Measurements from ENCODE around the gene UGGT2. TPM values are rescaled to one million over a fixed set of nuclear protein-coding genes. Genes with fewer than 3 reads are reported as not detected.
"Not testable (repeated sequence)": the region's sequence is repeated elsewhere in the genome, so short reads cannot be mapped to it uniquely, and the experiment has no call there.

UGGT2 gene
- total RNA-seq, 1 donor from 2014 or later: 12.9 TPM

DNA sequence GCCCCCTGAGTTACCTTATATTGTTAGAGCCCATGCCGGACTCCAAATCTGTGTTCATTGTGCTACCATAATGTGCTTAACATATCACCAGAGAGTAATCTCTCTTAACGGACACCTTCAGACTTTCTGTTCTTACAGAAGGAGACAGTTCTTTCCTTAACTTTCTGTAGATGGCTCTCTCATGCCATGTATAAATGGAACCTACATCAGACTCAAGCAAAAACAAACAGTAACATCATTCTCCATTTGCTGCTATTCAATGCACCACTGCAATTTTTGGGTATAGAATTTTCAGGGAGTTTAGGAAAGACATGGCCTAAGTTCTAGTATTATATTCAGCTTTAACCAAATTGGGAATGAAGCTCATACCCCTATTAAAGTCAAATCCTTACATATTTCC is 12.6 kb upstream of the UGGT2 start:
- DNase-seq (no peak), ATAC-seq (no peak)
- intact Hi-C loops (cut with micrococcal nuclease): no loop called here

DNA sequence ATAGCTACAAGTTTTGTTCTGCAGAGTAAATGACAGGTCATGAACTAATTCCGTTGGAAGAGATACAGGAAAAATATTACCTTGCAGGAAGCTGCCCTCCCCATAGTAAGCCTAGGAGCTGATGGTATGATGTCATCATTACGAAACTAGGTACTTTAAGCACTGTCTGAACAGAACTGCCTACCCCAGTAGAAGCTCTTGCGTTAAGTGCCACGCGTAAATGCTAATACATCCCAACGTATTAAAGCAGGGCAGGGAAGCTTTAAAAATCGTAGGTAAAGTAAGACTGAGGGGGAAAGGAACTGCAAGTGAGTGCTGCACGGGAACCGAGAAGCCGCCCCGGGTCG is 572 bp downstream of the UGGT2 start:
- intact Hi-C loops (cut with micrococcal nuclease): no loop called here
- ATAC-seq (peak; percentile 55), DNase-seq (no peak)

DNA sequence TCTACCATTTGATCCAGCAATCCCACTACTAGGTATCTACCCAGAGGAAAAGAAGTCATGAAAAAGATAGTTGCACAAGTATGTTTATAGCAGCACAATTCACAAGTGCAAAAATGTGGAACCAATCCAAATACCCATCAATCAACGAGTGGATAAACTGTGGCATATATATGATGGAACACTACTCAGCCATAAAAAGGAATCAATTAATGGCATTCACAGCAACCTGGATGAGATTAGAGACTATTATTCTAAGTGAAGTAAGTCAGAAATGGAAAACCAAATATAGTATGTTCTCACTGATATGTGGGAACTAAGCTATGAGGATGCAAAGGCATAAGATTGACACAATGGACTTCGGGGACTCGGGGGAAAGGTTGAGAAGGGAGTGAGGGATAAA is 1.3 kb downstream of the UGGT2 start:
- DNase-seq; intact Hi-C loops (cut with micrococcal nuclease); ATAC-seq: not testable (repeated sequence)

DNA sequence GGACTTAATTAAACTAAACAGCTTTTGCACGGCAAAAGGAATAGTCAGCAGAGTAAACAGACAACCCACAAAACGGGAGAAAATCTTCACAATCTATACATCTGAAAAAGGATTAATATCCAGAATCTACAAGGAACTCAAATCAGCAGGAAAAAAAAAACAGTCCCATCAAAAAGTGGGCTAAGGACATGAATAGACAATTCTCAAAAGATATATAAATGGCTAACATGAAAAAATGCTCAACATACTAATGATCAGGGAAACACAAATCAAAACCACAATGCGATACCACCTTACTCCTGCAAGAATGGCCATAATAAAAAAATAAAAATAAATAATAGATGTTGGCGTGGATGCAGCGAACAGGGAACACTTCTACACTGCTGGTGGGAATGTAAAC is 1.7 kb downstream of the UGGT2 start:
- intact Hi-C loops (cut with micrococcal nuclease); DNase-seq; ATAC-seq: not testable (repeated sequence)

DNA sequence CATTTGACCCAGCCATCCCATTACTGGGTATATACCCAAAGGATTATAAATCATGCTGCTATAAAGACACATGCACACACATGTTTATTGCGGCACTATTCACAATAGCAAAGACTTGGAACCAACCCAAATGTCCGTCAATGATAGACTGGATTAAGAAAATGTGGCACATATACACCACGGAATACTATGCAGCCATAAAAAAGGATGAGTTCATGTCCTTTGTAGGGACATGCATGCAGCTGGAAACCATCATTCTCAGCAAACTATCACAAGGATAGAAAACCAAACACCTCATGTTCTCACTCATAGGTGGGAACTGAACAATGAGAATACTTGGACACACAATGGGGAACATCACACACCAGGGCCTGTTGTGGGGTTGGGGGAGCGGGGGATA is 2.2 kb downstream of the UGGT2 start:
- intact Hi-C loops (cut with micrococcal nuclease); ATAC-seq; DNase-seq: not testable (repeated sequence)

DNA sequence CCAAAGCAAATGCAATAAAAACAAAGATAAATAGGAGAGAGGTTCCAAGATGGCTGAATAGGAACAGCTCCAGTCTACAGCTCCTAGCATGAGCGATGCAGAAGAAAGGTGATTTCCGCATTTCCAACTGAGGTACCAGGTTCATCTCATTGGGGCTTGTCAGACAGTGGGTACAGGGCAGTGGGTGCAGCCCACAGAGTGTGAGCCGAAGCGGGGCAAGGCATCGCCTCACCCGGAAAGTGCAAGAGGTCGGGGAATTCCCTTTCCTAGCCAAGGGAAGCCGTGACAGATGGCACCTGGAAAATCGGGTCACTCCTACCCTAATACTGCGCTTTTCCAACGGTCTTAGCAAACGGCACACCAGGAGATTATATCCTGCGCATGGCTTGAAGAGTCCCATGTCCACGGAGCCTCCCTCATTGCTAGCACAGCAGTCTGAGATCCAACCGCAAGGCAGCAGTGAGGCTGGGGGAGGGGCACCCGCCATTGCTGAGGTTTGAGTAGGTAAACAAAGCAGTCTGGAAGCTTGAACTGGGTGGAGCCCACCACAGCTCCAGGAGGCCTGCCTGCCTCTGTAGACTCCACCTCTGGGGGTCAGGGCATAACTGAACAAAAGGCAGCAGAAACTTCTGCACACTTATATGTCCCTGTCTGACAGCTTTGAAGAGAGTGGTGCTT is 6.6 kb downstream of the UGGT2 start:
- intact Hi-C loops (cut with micrococcal nuclease); ATAC-seq; DNase-seq: not testable (repeated sequence)

DNA sequence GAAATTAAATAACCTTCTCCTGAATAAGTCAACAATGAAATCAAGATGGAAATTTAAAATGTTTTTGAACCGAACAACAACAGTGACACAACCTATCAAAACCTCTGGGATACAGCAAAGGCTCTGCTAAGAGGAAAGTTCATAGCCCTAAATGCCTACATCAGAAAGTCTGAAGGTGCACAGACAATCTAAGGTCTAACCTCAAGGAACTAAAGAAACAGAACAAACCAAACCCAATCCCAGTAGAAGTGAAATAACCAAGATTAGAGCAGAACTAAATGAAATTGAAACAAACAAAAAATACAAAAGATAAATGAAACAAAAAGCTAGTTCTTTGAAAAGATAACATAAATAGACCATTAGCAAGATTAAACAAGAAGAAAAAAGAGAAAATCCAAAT is 9.0 kb downstream of the UGGT2 start:
- DNase-seq (no peak), ATAC-seq (no peak)
- intact Hi-C loops (cut with micrococcal nuclease): no loop called here

DNA sequence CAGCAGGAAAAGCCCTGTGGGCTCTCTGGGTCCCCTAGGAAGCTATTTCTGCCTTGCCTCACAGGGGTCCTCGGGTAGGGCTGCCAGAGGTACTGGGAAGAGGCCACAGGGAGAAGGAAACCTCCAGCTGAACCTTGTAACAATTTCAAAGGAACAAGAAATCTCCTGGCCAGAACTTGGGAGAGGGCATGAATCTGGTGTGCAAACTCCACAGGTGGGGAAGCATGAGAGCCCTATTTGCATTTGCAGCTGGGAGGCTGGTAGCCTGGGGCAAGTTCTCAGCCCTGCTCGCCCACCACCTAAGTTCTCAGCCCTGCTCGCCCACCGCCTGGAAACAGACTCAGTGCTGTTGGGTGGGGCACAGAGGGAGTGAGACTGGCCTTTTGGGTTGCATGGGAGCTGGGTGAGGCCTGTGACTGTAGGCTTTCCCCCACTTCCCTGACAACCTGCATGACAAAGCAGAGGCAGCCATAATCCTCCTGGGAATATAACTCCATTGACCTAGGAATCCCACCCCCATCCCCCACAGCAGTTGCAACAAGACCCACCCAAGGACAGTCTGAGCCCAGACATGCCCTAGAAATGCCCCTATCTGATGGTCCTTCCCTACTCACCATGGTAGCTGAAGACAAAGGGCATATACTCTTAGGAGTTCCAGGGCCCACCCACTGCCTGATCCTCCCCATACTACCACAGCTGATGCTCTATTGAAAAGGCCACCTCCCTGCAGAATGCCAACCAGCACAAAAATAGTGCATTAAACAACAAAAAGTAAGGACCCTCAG is 11.7 kb downstream of the UGGT2 start:
- no peak for DNase-seq
- intact Hi-C loops (cut with micrococcal nuclease): no loop called here
- no peak for ATAC-seq

DNA sequence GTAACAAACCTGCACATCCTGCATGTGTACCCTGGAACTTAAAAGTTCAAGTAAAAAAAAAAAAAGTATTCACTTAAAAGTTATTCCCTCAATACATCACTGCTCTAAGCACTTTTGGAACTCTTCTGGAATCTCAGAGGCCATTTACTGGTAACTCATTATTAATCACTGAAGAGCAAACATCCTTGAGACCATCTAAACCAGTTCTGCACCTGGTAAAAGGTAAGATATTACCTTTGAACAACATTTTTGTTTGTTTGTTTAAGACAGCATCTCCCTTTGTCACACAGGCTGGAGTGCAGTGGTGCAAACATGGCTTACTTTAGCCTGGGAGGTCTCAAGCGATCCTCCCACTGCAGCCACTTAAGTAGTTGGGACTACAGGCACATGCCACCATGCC is 16.7 kb downstream of the UGGT2 start:
- intact Hi-C loops (cut with micrococcal nuclease): no loop called here

DNA sequence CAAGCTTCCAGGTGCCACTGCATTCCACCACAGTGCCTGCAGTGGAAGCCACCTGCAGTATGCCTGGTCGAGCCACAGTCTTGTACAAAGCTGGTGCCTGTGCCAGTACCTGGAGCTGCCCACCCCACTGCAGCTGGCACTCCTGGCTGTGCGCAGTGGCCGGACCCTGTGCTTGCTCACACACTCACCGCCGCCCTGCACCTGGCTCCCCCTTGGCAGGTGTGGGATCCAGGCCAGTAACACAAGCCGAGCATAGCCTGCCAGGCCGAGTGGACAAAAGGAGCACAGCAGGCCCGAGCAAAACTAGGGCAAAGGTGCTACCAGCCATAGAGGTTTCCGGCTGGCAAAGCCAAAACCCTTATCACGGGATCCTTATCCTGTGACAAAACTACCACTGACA is 18.5 kb downstream of the UGGT2 start:
- DNase-seq (no peak), ATAC-seq (peak; percentile 64)
- intact Hi-C loops (cut with micrococcal nuclease): no loop called here

More for the DNA sequence above, 16.7 kb downstream of the UGGT2 start:
- ATAC-seq (no peak), DNase-seq (no peak)

DNA sequence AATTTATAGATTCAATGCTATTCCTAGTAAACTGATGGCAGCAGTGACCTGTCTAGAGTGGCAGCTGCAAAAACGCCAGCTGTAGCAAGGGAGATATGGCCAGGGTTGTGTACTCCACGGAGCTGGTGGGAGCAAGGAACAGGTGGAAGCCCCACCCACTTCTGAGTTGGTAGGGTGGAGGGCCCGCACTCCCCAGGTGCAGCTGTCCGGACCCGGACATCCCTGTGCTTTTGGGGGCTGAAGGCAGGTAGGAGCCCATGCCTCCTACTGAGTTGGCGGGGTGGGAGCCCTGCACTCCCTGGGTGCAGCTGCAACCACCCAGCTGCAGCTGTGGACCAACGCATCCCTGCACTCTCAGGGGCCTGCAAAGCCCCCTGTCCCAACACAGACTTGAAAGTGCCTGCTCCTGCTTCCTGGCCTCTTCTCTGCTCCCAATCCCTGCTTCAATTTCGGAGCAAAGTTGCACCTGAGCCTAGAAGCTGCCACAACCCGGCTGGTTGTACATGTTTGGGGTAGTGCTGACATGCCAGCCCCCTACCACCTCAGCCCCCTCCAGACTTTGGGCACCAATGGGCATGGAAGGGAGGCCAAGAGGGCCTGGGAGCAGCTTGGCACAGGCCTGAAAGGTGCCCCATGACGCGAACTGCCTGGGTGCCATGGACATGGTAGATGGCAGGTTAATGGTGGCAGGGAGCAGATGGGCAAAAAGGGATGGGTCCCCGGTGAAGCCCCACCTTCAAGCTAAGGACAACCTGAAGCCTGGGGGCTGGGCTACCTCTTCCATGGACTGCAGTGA is 19.8 kb downstream of the UGGT2 start:
- intact Hi-C loops (cut with micrococcal nuclease): no loop called here
- ATAC-seq (no peak), DNase-seq (no peak)

DNA sequence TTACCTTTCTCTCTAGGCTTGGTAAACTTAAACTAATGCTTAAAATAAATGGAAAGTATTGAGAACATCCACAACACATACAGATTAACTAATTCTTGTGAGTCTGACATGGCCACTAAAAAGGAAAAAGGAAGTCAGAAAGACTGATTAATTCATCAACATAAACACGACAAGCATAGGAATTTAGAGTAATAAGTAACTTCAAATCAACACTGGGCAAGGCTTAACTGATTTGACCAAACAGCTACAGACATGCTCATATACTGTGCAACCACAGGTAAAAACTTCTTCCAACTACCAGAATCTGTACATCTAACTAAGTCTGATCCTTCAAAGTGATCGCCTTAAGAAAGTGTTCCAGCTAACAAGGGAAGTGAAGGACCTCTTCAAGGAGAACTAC is 20.5 kb downstream of the UGGT2 start:
- intact Hi-C loops (cut with micrococcal nuclease): no loop called here
- no peak for ATAC-seq
- no peak for DNase-seq

DNA sequence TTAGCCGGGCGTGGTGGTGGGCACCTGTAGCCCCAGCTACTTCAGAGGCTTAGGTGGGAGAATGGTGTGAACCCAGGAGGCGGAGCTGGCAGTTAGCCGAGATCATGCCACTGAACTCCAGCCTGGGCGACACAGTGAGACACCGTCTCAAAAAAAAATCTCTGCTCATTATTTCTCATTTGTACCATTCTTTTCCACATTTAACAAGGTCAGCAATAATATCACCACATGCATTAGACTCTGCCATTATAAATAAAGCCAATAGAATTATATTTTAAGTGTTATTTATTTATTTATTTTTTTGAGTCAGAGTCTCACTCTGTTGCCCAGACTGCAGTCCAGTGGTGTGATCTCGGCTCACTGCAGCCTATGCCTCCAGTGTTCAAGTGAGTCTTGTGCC is 24.2 kb downstream of the UGGT2 start:
- intact Hi-C loops (cut with micrococcal nuclease): no loop called here
- ATAC-seq (no peak), DNase-seq (no peak)

DNA sequence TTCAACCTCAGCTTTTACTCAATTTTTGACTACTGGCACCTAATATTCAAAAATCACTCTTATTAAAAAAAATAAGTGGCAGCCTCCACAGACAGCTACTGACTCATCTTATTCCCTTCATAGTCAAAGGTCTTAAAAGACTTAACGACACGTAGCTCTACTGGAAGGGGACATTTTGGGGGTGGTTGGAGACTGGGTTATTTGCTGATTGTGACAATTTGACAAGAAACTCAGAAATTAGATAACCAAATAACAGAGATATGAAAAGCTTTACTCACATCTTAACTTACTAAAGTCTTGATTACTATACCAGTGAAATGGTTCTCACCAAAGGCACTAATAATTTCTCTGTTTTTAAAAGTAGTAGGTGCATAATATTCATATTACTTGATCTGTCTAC is 25.7 kb downstream of the UGGT2 start:
- intact Hi-C loops (cut with micrococcal nuclease): no loop called here
- ATAC-seq (no peak), DNase-seq (no peak)

DNA sequence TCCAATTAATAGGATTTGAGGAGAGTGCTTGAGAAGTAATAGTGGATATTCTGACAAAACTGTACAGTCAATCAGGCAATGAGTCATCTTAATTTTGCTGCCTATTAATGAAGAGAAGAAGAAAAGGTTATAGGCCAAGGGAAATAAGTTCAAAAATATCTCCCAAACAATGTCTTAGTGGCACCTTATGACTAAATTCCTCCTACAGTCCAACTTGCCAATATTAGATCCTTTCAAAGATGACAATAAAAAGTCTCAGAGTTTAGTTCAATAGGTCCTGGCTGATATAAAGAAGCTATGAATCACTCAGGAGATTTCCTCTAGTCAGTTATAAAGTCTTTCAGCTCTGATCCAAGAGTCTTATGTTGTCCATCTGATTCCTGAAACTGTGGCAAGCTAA is 27.9 kb downstream of the UGGT2 start:
- no peak for DNase-seq
- ATAC-seq: no peak
- intact Hi-C loops (cut with micrococcal nuclease): no loop called here

DNA sequence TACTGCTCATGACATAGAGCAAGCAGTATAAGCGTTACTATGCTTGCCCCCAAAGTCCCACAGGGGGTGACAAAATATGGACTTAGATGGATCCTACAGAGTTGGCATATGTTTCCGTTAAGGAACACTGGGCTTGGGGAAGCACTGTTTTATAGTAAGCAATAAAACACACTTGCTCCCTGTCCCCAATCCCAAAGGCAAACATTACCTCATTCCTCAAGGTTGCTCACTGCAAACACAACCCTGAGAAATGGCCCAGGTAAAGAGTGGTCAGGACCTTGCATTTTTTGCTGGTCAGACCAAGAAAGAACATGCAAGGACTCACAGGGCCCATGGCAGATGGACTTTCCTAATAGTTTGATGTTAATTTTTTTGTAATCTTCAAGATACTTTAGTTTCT is 32.3 kb downstream of the UGGT2 start:
- DNase-seq (no peak), ATAC-seq (no peak)
- intact Hi-C loops (cut with micrococcal nuclease): no loop called here

DNA sequence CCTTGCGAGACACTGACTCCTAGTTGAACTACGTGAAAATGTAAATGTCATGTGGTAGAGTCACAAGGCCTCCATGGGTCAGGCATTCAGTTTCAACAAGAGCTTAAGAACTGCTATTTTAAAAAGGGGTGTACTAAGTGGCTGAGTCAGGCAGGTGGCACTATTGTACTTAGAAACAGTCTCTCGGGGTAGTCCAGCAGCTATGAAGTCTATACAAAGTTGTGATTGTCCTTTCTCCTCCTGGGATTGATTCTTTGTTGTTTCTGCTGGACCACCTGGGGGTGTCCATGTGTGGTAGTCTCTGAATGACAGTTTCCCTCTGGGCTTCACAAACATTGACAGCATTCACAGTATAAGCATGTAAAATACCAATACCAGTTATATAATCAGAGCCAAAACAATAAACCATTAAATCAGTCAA is 33.0 kb downstream of the UGGT2 start:
- DNase-seq (no peak), ATAC-seq (peak; percentile 87)
- intact Hi-C loops (cut with micrococcal nuclease): no loop called here

DNA sequence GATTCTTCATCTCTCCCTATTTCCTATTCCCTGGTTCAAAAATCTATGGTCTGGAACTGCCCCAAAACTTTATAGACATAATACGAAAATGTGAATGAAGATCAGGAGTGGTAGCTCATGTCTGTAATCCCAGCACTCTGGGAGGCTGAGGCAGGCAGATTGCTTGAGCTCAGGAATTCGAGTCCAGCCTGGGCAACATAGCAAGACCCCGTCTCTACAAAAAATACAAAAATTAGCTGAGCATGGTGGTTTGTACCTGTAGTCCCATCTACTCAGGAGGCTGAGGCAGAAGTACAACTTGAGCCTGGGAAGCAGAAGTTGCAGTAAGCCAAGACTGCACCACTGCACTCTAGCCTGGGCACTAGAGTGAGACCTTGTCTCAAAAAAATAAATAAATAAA is 35.1 kb downstream of the UGGT2 start:
- DNase-seq (no peak), ATAC-seq (no peak)
- intact Hi-C loops (cut with micrococcal nuclease): loop anchor here (10.0 kb wide), 1 partner anchor 937 kb away; no protein-coding TSS in a partner anchor

DNA sequence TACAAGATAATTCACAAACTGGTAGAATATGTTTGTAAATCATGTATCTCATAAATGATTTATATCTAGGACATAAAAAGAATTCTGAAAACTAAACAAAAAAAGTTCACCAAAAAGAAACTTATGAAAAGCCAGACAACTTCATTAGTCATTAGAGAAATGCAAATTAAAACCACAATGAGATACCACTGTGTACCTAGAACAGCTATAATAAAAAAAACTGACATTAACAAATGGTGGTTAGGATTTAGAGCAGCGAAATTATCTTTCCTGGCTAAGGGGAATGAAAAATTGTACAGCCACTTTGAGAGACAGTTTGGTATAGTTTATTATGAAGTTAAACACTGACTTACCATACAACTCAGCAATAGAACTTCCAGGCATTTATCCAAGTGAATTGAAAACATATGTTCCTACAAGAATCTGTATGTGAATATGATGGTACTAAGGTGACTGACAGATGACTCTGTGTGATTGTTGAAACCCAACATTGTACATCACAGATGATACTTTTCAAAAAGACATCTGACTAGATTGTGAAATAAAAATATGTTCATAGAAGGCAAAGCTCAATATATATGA is 41.8 kb downstream of the UGGT2 start:
- ATAC-seq (no peak), DNase-seq (no peak)
- intact Hi-C loops (cut with micrococcal nuclease): loop anchor here (10.0 kb wide), 1 partner anchor 943 kb away; no protein-coding TSS in a partner anchor

DNA sequence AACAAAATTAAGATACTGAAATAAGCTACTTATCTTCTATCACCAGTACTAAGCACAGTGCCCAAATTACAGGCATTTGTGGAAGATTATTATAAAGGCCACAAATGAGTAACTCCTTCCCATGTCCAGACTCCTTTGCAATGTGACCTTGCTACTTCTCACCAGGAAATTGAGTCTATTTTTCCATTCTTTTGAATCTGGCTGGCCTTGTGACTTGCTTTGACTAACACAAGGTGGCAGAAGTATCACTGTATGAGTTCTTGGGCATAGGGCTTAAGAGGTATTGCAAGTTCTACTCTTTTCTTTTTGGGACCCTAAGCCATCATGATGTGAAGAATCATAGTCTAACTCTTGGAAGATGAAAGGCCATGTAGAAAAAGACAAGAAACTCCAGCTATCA is 49.9 kb downstream of the UGGT2 start:
- ATAC-seq (no peak), DNase-seq (no peak)
- intact Hi-C loops (cut with micrococcal nuclease): no loop called here

Data from left ventricle myocardium superior (tissue), 1 donor.